H9 (cell line): ENCODE measurements around the gene C5orf22. TPM values are rescaled to one million over a fixed set of nuclear protein-coding genes. Genes with fewer than 3 reads are reported as not detected.

Source experiments
- DNase-seq: peaks from one replicate; pipeline ENCODE4 v3.0.0-alpha.2; 2017
- H2AFZ ChIP-seq: one replicate; pipeline ENCODE4 v1.6.1; 2013; ENCODE audit warnings: mild to moderate bottlenecking, low read length, control low read depth, moderate library complexity
- H2AK5ac ChIP-seq: 2 replicates; pipeline ENCODE4 v1.6.1; 2013; ENCODE audit warnings: low read length, control low read depth, mixed read lengths; ENCODE audit not compliant: insufficient read length
- H2BK120ac ChIP-seq: one replicate; pipeline ENCODE4 v1.6.1; 2013; ENCODE audit warnings: low read depth, mild to moderate bottlenecking, low read length, control low read depth, inconsistent platforms; ENCODE audit not compliant: poor library complexity, severe bottlenecking
- H2BK12ac ChIP-seq: 2 replicates; pipeline ENCODE4 v1.6.1; 2013; ENCODE audit warnings: low read length, control low read depth, mixed read lengths, low read depth; ENCODE audit not compliant: insufficient read length
- H2BK15ac ChIP-seq: 2 replicates; pipeline ENCODE4 v1.6.1; 2013; ENCODE audit warnings: low read depth, low read length, control low read depth
- H2BK20ac ChIP-seq: one replicate; pipeline ENCODE4 v1.6.1; 2013; ENCODE audit warnings: low read depth, mild to moderate bottlenecking, low read length, control low read depth, inconsistent platforms; ENCODE audit not compliant: poor library complexity, severe bottlenecking
- H2BK5ac ChIP-seq: 2 replicates; pipeline ENCODE4 v1.6.1; 2013; ENCODE audit warnings: low read length, control low read depth, mixed read lengths; ENCODE audit not compliant: insufficient read length
- H3K14ac ChIP-seq: 2 replicates; pipeline ENCODE4 v1.6.1; 2013; ENCODE audit warnings: low read length, control low read depth; ENCODE audit not compliant: insufficient read depth
- H3K18ac ChIP-seq: 2 replicates; pipeline ENCODE4 v1.6.1; 2013; ENCODE audit warnings: low read depth, mild to moderate bottlenecking, mixed read lengths, low read length, control low read depth; ENCODE audit not compliant: insufficient read length
- H3K23ac ChIP-seq: 2 replicates; pipeline ENCODE4 v1.6.1; 2013; ENCODE audit warnings: low read length, control low read depth, mixed read lengths, low read depth; ENCODE audit not compliant: insufficient read length
- H3K23me2 ChIP-seq: 2 replicates; pipeline ENCODE4 v1.6.1; 2013; ENCODE audit warnings: low read depth, mild to moderate bottlenecking, mixed read lengths, low read length, control low read depth; ENCODE audit not compliant: insufficient read length, poor library complexity, severe bottlenecking
- H3K27ac ChIP-seq: 2 replicates; pipeline ENCODE4 v1.5.1; 2013; ENCODE audit warnings: low read length, control low read depth, mixed read lengths, low read depth; ENCODE audit not compliant: insufficient read length
- H3K27me3 ChIP-seq: 2 replicates; pipeline ENCODE4 v1.6.1; 2013; ENCODE audit warnings: low read length, control low read depth, inconsistent platforms; ENCODE audit not compliant: insufficient read depth
- H3K4ac ChIP-seq: 2 replicates; pipeline ENCODE4 v1.6.1; 2013; ENCODE audit warnings: low read depth, mild to moderate bottlenecking, control low read depth, inconsistent platforms, low read length, moderate library complexity
- H3K4me1 ChIP-seq: 2 replicates; pipeline ENCODE4 v1.6.1; 2013; ENCODE audit warnings: low read length, control low read depth, inconsistent platforms; ENCODE audit not compliant: insufficient read depth
- H3K4me2 ChIP-seq: 2 replicates; pipeline ENCODE4 v1.6.1; 2013; ENCODE audit warnings: low read length, control low read depth, mixed read lengths; ENCODE audit not compliant: insufficient read length, insufficient read depth
- H3K56ac ChIP-seq: 2 replicates; pipeline ENCODE4 v1.6.1; 2013; ENCODE audit warnings: low read depth, mild to moderate bottlenecking, mixed read lengths, low read length, control low read depth; ENCODE audit not compliant: insufficient read length
- H3K79me1 ChIP-seq: 2 replicates; pipeline ENCODE4 v1.6.1; 2013; ENCODE audit warnings: low read depth, mild to moderate bottlenecking, moderate library complexity, low read length, control low read depth, inconsistent platforms; ENCODE audit not compliant: insufficient read depth, poor library complexity, severe bottlenecking
- H3K79me2 ChIP-seq: 2 replicates; pipeline ENCODE4 v1.6.1; 2013; ENCODE audit warnings: low read length, control low read depth, inconsistent platforms; ENCODE audit not compliant: insufficient read depth
- H3K9ac ChIP-seq: 2 replicates; pipeline ENCODE4 v1.6.1; 2013; ENCODE audit warnings: low read length, control low read depth, mixed read lengths; ENCODE audit not compliant: insufficient read length; ENCODE audit errors: extremely low read depth
- H3K9me3 ChIP-seq: one replicate; pipeline ENCODE4 v1.6.1; 2013; ENCODE audit warnings: low read depth, low read length, inconsistent platforms; ENCODE audit not compliant: control insufficient read depth
- H3T11ph ChIP-seq: one replicate; pipeline ENCODE4 v1.6.1; 2013; ENCODE audit warnings: mild to moderate bottlenecking, low read length, control low read depth, inconsistent platforms
- H4K20me1 ChIP-seq: one replicate; pipeline ENCODE4 v1.6.1; 2013; ENCODE audit not compliant: control insufficient read depth, insufficient read length, insufficient read depth
- H4K5ac ChIP-seq: 2 replicates; pipeline ENCODE4 v1.6.1; 2013; ENCODE audit warnings: low read depth, mild to moderate bottlenecking, mixed read lengths, low read length, control low read depth; ENCODE audit not compliant: insufficient read length
- H4K8ac ChIP-seq: replicated peaks from 2 replicates; pipeline ENCODE4 v1.6.1; 2013; ENCODE audit warnings: low read length, control low read depth, mixed read lengths, low read depth; ENCODE audit not compliant: insufficient read length
- H4K91ac ChIP-seq: 2 replicates; pipeline ENCODE4 v1.6.1; 2013; ENCODE audit warnings: low read depth, mild to moderate bottlenecking, moderate library complexity, mixed read lengths, low read length, control low read depth; ENCODE audit not compliant: insufficient read length
- H3K27ac Mint-ChIP-seq, 3 experiments: 2 replicates in 2 of 3; 3 replicates in 1 of 3; pipeline ENCODE4 v1.8.0; 2020 to 2021; ENCODE audit warnings: mixed read lengths in 3 of 3, mild to moderate bottlenecking in 1 of 3, moderate library complexity in 1 of 3
- H3K27me3 Mint-ChIP-seq: 2 replicates; pipeline ENCODE4 v1.8.0; 2021; ENCODE audit warnings: low read depth, mild to moderate bottlenecking, moderate library complexity, mixed read lengths
- H3K36me3 Mint-ChIP-seq, 3 experiments: 2 replicates in 2 of 3; 3 replicates in 1 of 3; pipeline ENCODE4 v1.8.0; 2020 to 2021; ENCODE audit warnings: low read depth in 3 of 3, mixed read lengths in 3 of 3; ENCODE audit not compliant: insufficient read depth in 1 of 3
- H3K4me1 Mint-ChIP-seq, 2 experiments: 2 replicates each; pipeline ENCODE4 v1.8.0; 2020; ENCODE audit warnings: mixed read lengths in 2 of 2
- H3K4me3 Mint-ChIP-seq, 2 experiments: 2 replicates in 1 of 2; 3 replicates in 1 of 2; pipeline ENCODE4 v1.8.0; 2020 to 2021; ENCODE audit warnings: mild to moderate bottlenecking in 2 of 2, mixed read lengths in 2 of 2, moderate library complexity in 1 of 2
- H3K9me3 Mint-ChIP-seq, 2 experiments: 2 replicates in 1 of 2; 3 replicates in 1 of 2; pipeline ENCODE4 v1.8.0; 2020; ENCODE audit warnings: mild to moderate bottlenecking in 2 of 2, mixed read lengths in 2 of 2, moderate library complexity in 1 of 2
- CTCF ChIP-seq: fragments of 200-600 bp; sonication (generic); conservative IDR thresholded peaks from 3 replicates; pipeline ENCODE4 v1.8.0; 2021; ENCODE audit warnings: antibody characterized with exemption, mild to moderate bottlenecking
- WGBS: extraction: QIAGEN DNeasy Blood & Tissue Kit; methylation state at CpG from one replicate; pipeline ENCODE4 v1.1.7; 2013; ENCODE audit warnings: missing lambda C conversion rate, low lambda C conversion rate, mixed read lengths; ENCODE audit not compliant: insufficient read length; ENCODE audit errors: extremely low coverage; 5-methylcytosine and 5-hydroxymethylcytosine counted together
- total RNA-seq: library from RNA; stranded (reverse); gene quantifications from 2 replicates; pipeline ENCODE4 v1.2.1, GENCODE V29; 2021

C5orf22 gene
- total RNA-seq, 1 experiment from 2014 or later = 34.0 TPM

GRCh38 chr5:31574772-31575171 is 42.7 kb downstream of the C5orf22 start:
- Histone ChIP-seq H2BK20ac (no peak overlapping the region), H4K5ac (no peak overlapping the region), H3K14ac (no peak overlapping the region), H3K23ac (no peak overlapping the region), H3K27me3 (no peaks in the 10 kb centered on the region), H3T11ph (no peak overlapping the region), H2BK5ac (no peak overlapping the region), H3K4me2 (no peak overlapping the region), H3K18ac (no peak overlapping the region), H2BK12ac (no peak overlapping the region), H3K56ac (no peak overlapping the region), H3K4me1 (no peaks in the 10 kb centered on the region), H4K91ac (no peak overlapping the region), H2BK120ac (no peak overlapping the region), H3K79me1 (no peaks in the 10 kb centered on the region), H3K4ac (no peak overlapping the region), H4K8ac (no peak overlapping the region), H2AK5ac (no peak overlapping the region), H3K27ac (no peak overlapping the region), H3K9ac (no peak overlapping the region), H2BK15ac (no peak overlapping the region), H3K9me3 (no peaks in the 10 kb centered on the region), H3K23me2 (no peaks in the 10 kb centered on the region), H2AFZ (no peak overlapping the region), H3K79me2 (no peaks in the 10 kb centered on the region), H4K20me1 (no peaks in the 10 kb centered on the region)
- DNase-seq = no peak
- no peaks in the 10 kb centered on the region for H3K9me3 Mint-ChIP-seq
- H3K36me3 Mint-ChIP-seq = no peaks in the 10 kb centered on the region
- no peak for TF ChIP-seq CTCF
- no peak overlapping the region for H3K27ac Mint-ChIP-seq
- WGBS = no CpG with 5 or more reads among the region's 4 CpGs
- no peak overlapping the region for H3K4me3 Mint-ChIP-seq
- H3K4me1 Mint-ChIP-seq = no peaks in the 10 kb centered on the region
- H3K27me3 Mint-ChIP-seq = no peaks in the 10 kb centered on the region; the same call in 1 of the 2 replicates
